Thyroid gland (tissue), 4 donors: ENCODE results near the gene SEMA5A.

Experiments used
- CTCF ChIP-seq, 6 experiments: fragments of 200-600 bp in 3 of 6; fragments of 450-650 bp in 3 of 6; sonication (generic) in 3 of 6; IDR thresholded peaks; one replicate each; pipeline ENCODE4 v1.5.1; 2016 to 2019; ENCODE audit warnings: antibody characterized with exemption in 6 of 6, mild to moderate bottlenecking in 2 of 6, inconsistent platforms in 1 of 6, moderate library complexity in 1 of 6
- POLR2A ChIP-seq, 2 donors: fragments of 450-650 bp; IDR thresholded peaks; one replicate each; pipeline ENCODE4 v1.6.1; 2017; ENCODE audit warnings: antibody characterized with exemption in 2 of 2, mild to moderate bottlenecking in 2 of 2, moderate library complexity in 1 of 2

DNA sequence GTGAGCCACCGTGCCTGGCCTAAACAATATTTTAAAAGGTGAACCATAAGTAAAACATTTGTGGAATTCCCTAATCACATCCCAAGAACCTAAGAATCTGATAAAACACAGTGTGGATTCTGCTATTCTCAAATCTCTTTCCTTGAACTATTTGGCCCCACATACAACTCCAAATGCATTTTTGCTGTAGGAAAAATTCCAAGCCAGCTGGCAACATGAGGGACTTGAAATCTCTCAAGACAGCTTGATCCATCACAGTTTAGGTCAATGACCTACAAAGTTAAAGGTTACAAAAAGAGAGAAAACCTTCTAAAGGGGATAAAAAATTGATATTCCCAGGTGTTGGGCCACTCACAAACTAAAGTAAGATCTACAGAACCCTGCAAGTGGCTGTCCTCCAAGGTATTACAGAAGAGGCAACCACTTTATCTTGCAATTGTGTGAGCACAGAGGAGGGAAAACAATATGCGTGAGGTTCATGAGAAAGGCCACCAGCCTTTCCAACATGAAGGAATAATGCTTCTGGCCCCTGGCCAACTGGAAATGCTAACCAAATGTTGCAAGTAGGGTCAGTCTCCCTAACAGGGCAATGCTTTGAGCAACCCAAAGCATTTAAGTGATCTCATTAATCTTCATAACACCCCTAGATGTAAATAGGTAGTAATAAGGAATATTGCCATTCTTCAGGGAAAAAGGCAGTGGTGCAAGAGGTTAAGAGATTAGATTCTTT lies 221.4 kb downstream of the SEMA5A start:
- TF ChIP-seq POLR2A (IDR thresholded peaks at IDR 0.05): no peak
- TF ChIP-seq CTCF (IDR thresholded peaks at IDR 0.05): no peak
